CD4-positive, alpha-beta T cell treated with Interleukin-2 at 100 ng/mL for 4 hours (primary cell): ENCODE data around the gene EI24.

Experiments used
- DNase-seq: peaks from one replicate; pipeline ENCODE4 v3.0.0-alpha.2; 2020; ENCODE audit warnings: low spot score

The EI24 gene

DNA sequence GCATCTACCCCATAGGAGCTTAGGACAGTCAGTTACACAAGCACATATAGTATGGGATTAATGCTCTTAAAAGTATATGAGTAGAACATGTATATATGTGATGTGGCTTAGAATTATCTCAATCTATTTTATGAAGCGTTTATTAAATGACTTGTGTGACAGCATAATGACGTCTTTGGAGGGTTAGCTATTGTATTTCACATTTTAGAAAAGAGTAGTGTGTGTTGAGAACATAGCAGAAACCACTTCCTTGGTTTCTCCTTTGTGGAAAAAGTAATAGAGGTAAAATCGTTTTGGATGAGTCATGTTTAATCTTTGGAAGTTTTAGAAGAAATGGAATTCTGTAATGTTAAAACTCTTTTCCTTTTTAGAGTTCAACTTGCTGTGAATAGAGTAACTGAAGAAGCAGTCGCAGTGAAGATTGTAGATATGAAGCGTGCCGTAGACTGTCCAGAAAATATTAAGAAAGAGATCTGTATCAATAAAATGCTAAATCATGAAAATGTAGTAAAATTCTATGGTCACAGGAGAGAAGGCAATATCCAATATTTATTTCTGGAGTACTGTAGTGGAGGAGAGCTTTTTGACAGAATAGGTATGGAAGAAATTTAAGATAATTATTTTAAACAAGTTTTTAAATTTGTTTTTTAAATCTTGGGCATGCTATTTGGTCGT lies 58.1 kb downstream of the EI24 start:
- no peak for DNase-seq
